CD14-positive monocyte (primary cell): ENCODE results near the gene RUNDC3A. TPM values are rescaled to one million over a fixed set of nuclear protein-coding genes. Genes with fewer than 3 reads are reported as not detected.

Source experiments
- DNase-seq, 3 donors: peaks; one replicate each; pipeline ENCODE4 v3.0.0-alpha.2; 2011 to 2022
- H2AFZ ChIP-seq: 2 replicates; pipeline ENCODE4 v1.6.0; 2012; ENCODE audit warnings: mild to moderate bottlenecking, low read depth, low read length, inconsistent platforms; ENCODE audit not compliant: insufficient read depth, poor library complexity, severe bottlenecking
- H3K27ac ChIP-seq, 2 donors: 1 replicate in 1 of 2; 2 replicates in 1 of 2; pipeline ENCODE4 v1.5.1; 2012 to 2013; ENCODE audit warnings: low read length in 2 of 2, control low read depth in 1 of 2, inconsistent platforms in 1 of 2, low read depth in 1 of 2, mild to moderate bottlenecking in 1 of 2
- H3K27me3 ChIP-seq, 2 donors: one replicate each; pipeline versions ENCODE4 v1.6.0 to v1.6.1; 2011 to 2013; ENCODE audit warnings: low read length in 2 of 2; ENCODE audit not compliant: control insufficient read depth in 2 of 2, insufficient read depth in 2 of 2
- H3K36me3 ChIP-seq, 2 donors: replicated peaks in 1 of 2; 1 replicate in 1 of 2; 2 replicates in 1 of 2; pipeline versions ENCODE4 v1.5.1 to v1.6.1; 2012 to 2013; ENCODE audit warnings: low read length in 2 of 2, control low read depth in 1 of 2, inconsistent platforms in 1 of 2, mild to moderate bottlenecking in 1 of 2; ENCODE audit not compliant: insufficient read depth in 2 of 2, control insufficient read depth in 1 of 2
- H3K4me1 ChIP-seq, 2 donors: 1 replicate in 1 of 2; 2 replicates in 1 of 2; pipeline versions ENCODE4 v1.5.1 to v1.6.1; 2012 to 2013; ENCODE audit warnings: low read length in 2 of 2, control low read depth in 1 of 2, inconsistent platforms in 1 of 2, mild to moderate bottlenecking in 1 of 2, moderate library complexity in 1 of 2; ENCODE audit not compliant: insufficient read depth in 2 of 2, control insufficient read depth in 1 of 2
- H3K4me2 ChIP-seq: replicated peaks from 2 replicates; pipeline ENCODE3; 2012; ENCODE audit warnings: low read length, moderate library complexity, mild to moderate bottlenecking; ENCODE audit not compliant: poor library complexity, severe bottlenecking; ENCODE audit errors: extremely low read depth
- H3K4me3 ChIP-seq, 3 experiments: fragments of 200-600 bp in 1 of 3; sonication (generic) in 1 of 3; replicated peaks in 1 of 3; 1 replicate in 2 of 3; 2 replicates in 1 of 3; pipeline ENCODE4 v1.5.1; 2011 to 2013; ENCODE audit warnings: low read length in 3 of 3, mild to moderate bottlenecking in 3 of 3, control low read depth in 2 of 3, low read depth in 2 of 3, inconsistent platforms in 1 of 3, moderate library complexity in 1 of 3
- H3K79me2 ChIP-seq: 2 replicates; pipeline ENCODE4 v1.6.0; 2012; ENCODE audit warnings: mild to moderate bottlenecking, control low read depth, inconsistent platforms, low read length, moderate library complexity; ENCODE audit not compliant: insufficient read depth
- H3K9ac ChIP-seq: 2 replicates; pipeline ENCODE4 v1.6.0; 2017; ENCODE audit warnings: low read length, mild to moderate bottlenecking; ENCODE audit not compliant: insufficient read depth, poor library complexity, severe bottlenecking
- H3K9me3 ChIP-seq, 2 donors: replicated peaks in 1 of 2; 1 replicate in 1 of 2; 2 replicates in 1 of 2; pipeline versions ENCODE4 v1.5.1 to v1.6.1; 2012 to 2013; ENCODE audit warnings: low read length in 2 of 2, control low read depth in 1 of 2; ENCODE audit not compliant: control insufficient read depth in 1 of 2, insufficient read depth in 1 of 2
- H4K20me1 ChIP-seq: 2 replicates; pipeline ENCODE4 v1.6.0; 2012; ENCODE audit warnings: mild to moderate bottlenecking, low read length, control low read depth, moderate library complexity; ENCODE audit not compliant: insufficient read depth
- H3K27ac Mint-ChIP-seq, 7 donors: one replicate each; pipeline ENCODE4 v1.8.0; 2020; ENCODE audit warnings: mild to moderate bottlenecking in 7 of 7, mixed read lengths in 7 of 7, moderate library complexity in 6 of 7, inconsistent platforms in 2 of 7
- H3K27me3 Mint-ChIP-seq, 3 donors: one replicate each; pipeline ENCODE4 v1.8.0; 2021 to 2022; ENCODE audit warnings: low read depth in 3 of 3, mild to moderate bottlenecking in 3 of 3, mixed read lengths in 3 of 3, moderate library complexity in 3 of 3, inconsistent platforms in 1 of 3
- H3K36me3 Mint-ChIP-seq, 2 donors: one replicate each; pipeline ENCODE4 v1.8.0; 2020; ENCODE audit warnings: mixed read lengths in 2 of 2, inconsistent platforms in 1 of 2, mild to moderate bottlenecking in 1 of 2
- H3K4me1 Mint-ChIP-seq: one replicate; pipeline ENCODE4 v1.8.0; 2020; ENCODE audit warnings: mild to moderate bottlenecking, mixed read lengths
- H3K4me3 Mint-ChIP-seq, 2 donors: one replicate each; pipeline ENCODE4 v1.8.0; 2020; ENCODE audit warnings: mild to moderate bottlenecking in 2 of 2, mixed read lengths in 2 of 2, moderate library complexity in 1 of 2
- H3K9me3 Mint-ChIP-seq, 7 donors: one replicate each; pipeline ENCODE4 v1.8.0; 2020 to 2022; ENCODE audit warnings: mixed read lengths in 7 of 7, mild to moderate bottlenecking in 6 of 7, moderate library complexity in 6 of 7, inconsistent platforms in 2 of 7
- WGBS: methylation state at CpG from one replicate; pipeline ENCODE4 v1.1.5; 2013; ENCODE audit warnings: missing lambda C conversion rate; ENCODE audit not compliant: insufficient coverage; 5-methylcytosine and 5-hydroxymethylcytosine counted together
- intact Hi-C, 2 donors: fragments of 100-400 bp; cut with micrococcal nuclease; formaldehyde crosslinking; loops; one replicate each; pipeline versions ENCODE4 v1.15.0 to v1.15.1; 2023
- polyA plus RNA-seq, 3 donors: library from polyadenylated mRNA; depleted of rRNA in 1 of 3; unstranded in 2 of 3; stranded (reverse) in 1 of 3; fragments of 300-500 nt in 2 of 3; fragments of >200 nt in 1 of 3; fragmentation: Illumina TruSeq in 2 of 3; gene quantifications; 1 replicate in 2 of 3; 2 replicates in 1 of 3; pipeline ENCODE4 v1.2.3, GENCODE V29; 2012 to 2021
- TF ChIP-seq, protein P1 (sequence below): fragments of 200-600 bp; IDR thresholded peaks from one replicate; pipeline ENCODE4 v1.8.0; 2022; ENCODE audit warnings: antibody characterized with exemption, mild to moderate bottlenecking

RUNDC3A gene
- polyA plus RNA-seq, 3 donors = 0.22 to 0.35 TPM; not detected in 1

DNA sequence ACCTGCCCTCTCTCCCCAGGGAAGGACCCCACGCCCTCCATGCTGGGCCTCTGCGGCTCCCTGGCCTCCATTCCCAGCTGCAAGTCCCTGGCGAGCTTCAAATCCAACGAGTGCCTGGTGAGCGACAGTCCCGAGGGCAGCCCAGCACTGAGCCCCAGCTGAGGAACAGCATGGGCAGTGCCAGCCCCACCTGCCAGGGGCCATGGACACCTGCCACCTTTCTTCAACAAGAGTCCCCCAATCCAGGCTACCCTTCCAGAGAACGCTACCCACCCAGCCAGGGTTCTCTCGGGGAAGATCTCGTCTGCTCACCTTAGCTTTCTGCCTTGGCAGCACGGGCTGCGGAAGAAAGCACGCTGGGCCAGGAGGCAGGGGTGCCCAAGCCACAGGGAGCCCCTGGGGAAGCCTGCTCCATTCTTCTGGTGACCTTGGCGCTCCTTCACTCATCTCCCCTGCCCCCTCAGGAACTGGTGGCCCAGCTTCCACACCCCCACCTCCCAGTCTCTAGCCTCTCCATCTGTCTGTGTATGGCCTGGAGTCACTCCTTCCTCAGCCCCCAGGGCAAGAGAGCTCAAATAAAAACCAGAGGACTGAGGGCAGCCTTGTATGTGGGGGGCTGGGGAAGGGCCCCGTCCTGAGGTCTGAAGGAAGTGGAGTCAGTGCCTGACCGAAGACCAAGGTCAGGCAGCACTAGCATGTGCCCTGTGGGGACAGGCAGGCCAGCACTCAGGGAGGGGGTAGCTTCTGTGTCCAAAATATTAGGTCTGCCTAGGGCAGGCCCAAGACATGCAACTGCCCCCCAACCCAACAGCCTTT lies 9.9 kb downstream of the RUNDC3A start:
- no peak overlapping the region for H3K9ac ChIP-seq

DNA sequence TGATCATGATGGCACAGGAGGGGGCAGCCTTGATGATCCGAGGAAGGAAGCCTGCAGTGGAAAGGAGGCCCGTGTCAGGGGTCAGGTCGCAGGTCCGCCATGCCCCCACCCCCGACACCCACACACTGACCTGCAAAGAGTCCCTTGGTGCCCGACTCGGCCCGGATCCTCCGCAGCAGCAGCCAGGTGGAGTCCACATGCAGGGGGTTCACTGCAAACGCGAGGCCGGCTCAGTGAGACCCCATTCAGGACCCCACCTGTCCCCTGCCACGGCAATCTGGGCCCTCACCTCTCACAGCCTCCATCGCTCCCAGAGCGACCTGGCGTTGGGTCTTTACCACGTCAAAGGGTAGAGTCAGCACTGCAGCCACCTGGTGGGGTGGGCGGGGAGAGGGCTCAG lies 11.7 kb downstream of the RUNDC3A start:
- Histone ChIP-seq H3K4me1 (peaks cover 11 to 23% of the 10 kb centered on the region in 2 donors), H3K36me3 (peaks cover 27 to 34% of the 10 kb centered on the region in 2 donors), H2AFZ (no peak overlapping the region), H3K4me2 (no peak overlapping the region), H4K20me1 (no peaks in the 10 kb centered on the region), H3K27me3 (peaks cover 18 to 34% of the 10 kb centered on the region in 2 donors), H3K4me3 (no peak overlapping the region), H3K9me3 (peaks cover 4 to 19% of the 10 kb centered on the region in 2 donors), H3K9ac (no peak overlapping the region), H3K79me2 (peaks cover 6% of the 10 kb centered on the region), H3K27ac (no peak overlapping the region)
- TF ChIP-seq, protein P1, sequence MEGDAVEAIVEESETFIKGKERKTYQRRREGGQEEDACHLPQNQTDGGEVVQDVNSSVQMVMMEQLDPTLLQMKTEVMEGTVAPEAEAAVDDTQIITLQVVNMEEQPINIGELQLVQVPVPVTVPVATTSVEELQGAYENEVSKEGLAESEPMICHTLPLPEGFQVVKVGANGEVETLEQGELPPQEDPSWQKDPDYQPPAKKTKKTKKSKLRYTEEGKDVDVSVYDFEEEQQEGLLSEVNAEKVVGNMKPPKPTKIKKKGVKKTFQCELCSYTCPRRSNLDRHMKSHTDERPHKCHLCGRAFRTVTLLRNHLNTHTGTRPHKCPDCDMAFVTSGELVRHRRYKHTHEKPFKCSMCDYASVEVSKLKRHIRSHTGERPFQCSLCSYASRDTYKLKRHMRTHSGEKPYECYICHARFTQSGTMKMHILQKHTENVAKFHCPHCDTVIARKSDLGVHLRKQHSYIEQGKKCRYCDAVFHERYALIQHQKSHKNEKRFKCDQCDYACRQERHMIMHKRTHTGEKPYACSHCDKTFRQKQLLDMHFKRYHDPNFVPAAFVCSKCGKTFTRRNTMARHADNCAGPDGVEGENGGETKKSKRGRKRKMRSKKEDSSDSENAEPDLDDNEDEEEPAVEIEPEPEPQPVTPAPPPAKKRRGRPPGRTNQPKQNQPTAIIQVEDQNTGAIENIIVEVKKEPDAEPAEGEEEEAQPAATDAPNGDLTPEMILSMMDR = no peak
- H3K4me1 Mint-ChIP-seq = peaks cover 23% of the 10 kb centered on the region
- H3K27ac Mint-ChIP-seq = no peak overlapping the region
- DNase-seq = no peak
- intact Hi-C loops = loop anchor here in 1 of 2 donors (5.0 to 10.0 kb wide), 2 partner anchors 42 to 195 kb away; partner anchors contain the start of genes FAM171A2 and HDAC5
- WGBS = 96% methylated on average over 10 of the region's 18 CpGs
- H3K9me3 Mint-ChIP-seq = peaks cover 3 to 18% (median 12%) of the 10 kb centered on the region in 7 donors
- H3K27me3 Mint-ChIP-seq = peaks cover 30 to 34% (median 34%) of the 10 kb centered on the region in 3 donors
- no peak overlapping the region for H3K4me3 Mint-ChIP-seq
- H3K36me3 Mint-ChIP-seq = peaks cover 41 to 42% of the 10 kb centered on the region in 2 donors

More for the DNA sequence above, 9.9 kb downstream of the RUNDC3A start:
- Mint-ChIP-seq H3K4me3 (no peak overlapping the region), H3K27ac (peak overlapping the region in 1 of 7 donors; percentile 68), H3K4me1 (peaks cover 17% of the 10 kb centered on the region), H3K9me3 (peaks cover 3 to 20% (median 14%) of the 10 kb centered on the region in 7 donors), H3K27me3 (peaks cover 46 to 52% (median 52%) of the 10 kb centered on the region in 3 donors), H3K36me3 (peaks cover 42 to 45% of the 10 kb centered on the region in 2 donors)
- Histone ChIP-seq H3K4me2 (no peak overlapping the region), H3K27me3 (peaks cover 29 to 50% of the 10 kb centered on the region in 2 donors), H3K36me3 (peaks cover 27 to 34% of the 10 kb centered on the region in 2 donors), H3K79me2 (no peaks in the 10 kb centered on the region), H2AFZ (no peak overlapping the region), H3K27ac (no peak overlapping the region), H3K4me1 (peaks cover 5 to 14% of the 10 kb centered on the region in 2 donors), H4K20me1 (no peaks in the 10 kb centered on the region), H3K9me3 (peaks cover 4 to 19% of the 10 kb centered on the region in 2 donors), H3K4me3 (no peak overlapping the region)
- WGBS = 82% methylated on average over 14 of the region's 15 CpGs
- TF ChIP-seq, protein P1 = no peak
- intact Hi-C loops = loop anchor here in 1 of 2 donors (5.0 kb wide), 1 partner anchor 34 kb away; no protein-coding TSS in a partner anchor
- DNase-seq = no peak
